ENCODE results near the gene ITPK1. TPM values are rescaled to one million over a fixed set of nuclear protein-coding genes. Genes with fewer than 3 reads are reported as not detected.

The ITPK1 gene
- total RNA-seq, 1 experiment from 2014 or later: 57.0 TPM

DNA sequence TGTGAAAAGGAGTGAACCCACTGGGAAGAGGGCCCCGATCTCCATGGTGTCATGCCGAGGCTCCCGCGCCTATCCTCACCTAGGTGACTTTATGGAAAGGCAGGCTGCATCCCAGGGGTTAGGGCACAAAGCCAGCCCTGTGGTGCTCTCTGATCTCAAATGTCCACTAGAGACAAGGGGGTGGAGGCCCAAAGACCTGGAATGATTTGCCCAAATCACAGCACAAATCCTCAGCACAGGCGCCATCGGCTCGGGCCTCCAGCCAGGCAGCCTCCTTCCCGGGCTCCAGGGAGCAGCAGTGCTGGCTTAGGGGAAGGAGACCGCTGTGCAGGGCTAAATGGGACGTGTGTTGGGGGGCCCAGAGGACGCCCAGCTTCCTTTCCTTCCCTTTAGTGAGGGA lies 175.2 kb downstream of the ITPK1 start:
- no peak for DNase-seq (ENCODE audit: low read depth)

DNA sequence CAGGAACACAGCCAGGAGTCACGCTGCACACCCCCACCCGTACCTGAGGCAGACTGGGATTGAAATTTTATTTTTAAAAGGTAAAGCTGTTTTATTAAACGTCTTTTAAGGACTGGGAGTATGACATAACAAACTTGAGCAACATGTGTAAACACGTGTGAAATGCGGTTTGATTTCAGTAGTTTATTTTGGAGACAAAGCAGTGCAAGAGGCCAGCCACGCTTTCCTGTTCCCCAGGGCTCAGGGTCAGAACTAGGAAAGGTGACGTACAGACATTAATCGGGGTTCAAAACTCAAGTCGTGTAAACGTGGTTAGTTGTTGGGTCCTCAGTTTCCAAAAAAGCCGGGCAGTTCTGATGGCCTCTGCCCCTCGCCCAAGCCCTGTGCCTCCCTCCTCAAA lies 176.0 kb downstream of the ITPK1 start:
- no peak for DNase-seq (ENCODE audit: low read depth)

DNA sequence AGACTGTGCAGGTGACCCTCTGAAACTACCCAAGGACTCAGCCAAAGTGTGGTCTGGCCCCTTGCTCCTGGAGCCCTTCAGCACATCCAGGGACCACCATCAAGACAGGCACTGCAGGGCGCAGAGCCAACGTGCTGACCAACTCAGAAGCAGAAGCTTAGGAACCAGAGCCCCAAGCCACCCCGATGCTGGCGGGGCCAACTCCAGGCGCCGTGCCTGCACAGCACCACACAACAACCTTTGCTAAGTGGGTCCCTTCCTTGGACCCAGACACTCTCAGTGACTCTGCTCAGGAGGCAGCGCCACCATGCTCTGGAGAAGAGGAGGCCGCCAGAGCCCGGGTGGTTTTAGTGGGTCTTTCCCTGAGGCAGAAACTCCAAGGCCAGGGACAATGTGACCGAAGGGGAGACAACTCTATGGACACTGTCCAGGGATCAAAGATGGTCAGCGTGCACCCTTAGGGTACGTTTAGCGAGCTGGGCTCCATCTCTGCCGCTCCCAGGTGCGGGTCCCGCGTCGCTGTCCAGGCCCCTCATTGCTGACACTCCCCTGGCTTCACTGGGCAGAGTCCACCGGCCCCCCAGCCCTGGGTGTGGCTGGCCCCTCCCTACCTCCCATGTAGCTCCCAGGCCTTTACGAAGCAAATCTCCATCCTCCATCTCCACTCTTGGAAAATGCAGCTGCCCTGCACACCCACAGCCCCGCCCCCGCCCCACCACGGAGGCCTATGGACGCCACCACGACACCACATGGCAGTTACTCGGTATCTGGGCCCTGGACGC lies 176.6 kb downstream of the ITPK1 start:
- no peak for DNase-seq (ENCODE audit: low read depth)

DNA sequence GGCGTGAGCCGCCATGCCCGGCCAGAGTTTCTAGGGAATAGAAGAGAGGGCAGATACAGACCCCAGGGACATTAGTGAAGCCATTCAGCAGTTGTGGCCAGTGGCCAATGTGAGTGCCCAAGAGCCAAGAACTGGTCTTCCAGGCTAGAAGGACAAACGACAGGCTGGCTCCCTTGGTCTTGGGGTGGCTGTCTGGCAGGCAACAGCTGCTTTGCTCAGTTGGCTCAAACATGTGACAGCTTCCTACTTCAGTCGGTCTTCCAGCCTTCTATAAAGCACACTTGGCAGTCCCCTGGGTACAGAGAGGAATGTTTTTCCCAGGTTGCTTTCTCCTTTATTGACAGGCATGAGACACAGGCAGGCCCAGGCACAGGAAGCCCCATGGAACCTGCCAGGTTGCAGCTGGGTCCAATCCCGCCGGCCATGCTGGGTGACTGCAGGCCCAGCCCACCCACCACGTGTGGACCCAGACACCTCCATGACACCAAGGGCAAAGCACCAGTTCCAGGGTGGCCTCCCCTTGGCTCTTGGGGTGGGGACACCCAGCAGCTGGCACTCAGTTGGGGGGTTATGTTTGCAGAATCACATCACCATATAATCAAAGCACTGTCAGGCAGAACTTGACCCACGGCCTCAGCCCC lies 177.4 kb downstream of the ITPK1 start:
- no peak for DNase-seq (ENCODE audit: low read depth)

DNA sequence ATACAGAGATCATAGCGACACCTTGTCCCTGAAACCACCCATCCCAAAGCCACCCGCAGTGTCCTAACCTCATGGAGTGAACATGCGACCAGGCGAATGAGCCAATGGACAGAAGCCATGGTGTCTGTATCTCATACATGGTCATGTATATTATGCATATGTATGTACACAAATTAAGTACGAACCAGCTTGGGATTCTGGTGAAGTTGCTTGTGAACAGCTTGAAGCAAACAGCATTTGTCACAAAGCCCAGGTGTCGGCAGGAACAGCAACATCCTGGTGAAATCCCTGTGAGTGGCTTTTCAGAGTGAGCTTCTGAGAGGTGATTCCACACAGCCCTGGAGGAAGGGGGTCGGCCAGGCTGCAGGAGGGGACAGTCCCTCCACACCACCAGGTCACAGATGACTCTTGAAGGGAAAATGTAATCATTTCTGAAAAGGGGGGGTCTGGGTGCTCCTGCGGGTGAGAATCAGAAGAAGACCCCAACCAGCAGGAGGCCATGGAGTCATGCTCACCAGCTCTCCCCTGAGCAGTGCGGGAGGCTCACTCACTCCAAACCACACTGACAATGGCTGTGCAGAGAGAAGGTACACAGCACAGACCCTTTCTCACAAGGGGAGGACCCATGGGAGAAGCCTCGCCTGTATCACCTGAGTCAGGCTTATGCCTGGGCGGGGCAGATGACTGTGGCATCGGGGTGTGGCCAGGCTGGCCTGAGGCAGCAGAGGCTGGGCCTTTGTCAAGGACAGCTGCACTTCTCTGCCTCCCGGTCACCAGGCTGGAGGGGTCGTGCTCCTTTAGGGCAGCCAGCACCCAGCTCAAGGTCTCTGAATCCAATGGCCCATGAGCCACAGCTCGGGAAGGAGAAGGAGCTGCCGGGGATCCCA lies 178.4 kb downstream of the ITPK1 start:
- no peak for DNase-seq (ENCODE audit: low read depth)

DNA sequence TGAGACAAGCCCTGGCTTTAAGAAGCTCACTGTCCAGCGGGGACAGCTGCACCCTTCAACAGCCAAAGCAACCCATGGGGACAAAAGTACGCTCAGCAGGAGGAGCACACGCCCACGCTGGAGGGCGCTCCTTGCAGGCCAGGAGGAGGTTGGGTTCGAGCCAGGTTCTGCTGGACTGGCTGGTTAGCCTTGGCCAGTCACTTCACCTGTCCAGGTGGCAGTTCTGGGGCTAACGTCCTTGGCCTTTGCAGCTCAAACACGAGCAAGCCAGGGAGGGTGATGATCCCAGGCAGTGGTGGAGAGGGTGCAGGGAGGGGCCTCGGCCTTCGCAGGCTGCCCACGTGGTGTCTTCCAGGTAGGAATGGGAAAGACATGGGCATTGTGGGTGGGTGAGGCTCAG lies 179.6 kb downstream of the ITPK1 start:
- DNase-seq (ENCODE audit: low read depth): no peak

DNA sequence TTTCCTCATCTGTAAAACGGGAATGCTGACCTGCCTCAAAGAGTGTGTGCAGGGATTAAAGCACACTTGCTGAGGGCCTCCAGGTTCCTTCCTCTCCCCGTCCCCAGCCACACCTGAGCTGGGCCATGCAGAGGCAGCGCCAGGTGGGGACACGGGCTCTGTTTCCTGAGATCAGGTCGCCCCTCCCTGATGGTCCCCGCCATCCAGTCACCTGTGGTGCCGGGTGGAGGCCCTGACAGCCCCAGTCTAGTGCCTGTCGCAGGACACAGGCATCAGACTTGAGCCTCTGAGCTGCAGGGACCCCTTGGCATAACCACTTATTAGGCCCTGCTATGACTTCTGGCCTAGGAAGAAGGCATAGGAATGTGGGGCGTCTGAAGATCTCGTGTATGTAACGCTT lies 180.3 kb downstream of the ITPK1 start:
- DNase-seq (ENCODE audit: low read depth): no peak

DNA sequence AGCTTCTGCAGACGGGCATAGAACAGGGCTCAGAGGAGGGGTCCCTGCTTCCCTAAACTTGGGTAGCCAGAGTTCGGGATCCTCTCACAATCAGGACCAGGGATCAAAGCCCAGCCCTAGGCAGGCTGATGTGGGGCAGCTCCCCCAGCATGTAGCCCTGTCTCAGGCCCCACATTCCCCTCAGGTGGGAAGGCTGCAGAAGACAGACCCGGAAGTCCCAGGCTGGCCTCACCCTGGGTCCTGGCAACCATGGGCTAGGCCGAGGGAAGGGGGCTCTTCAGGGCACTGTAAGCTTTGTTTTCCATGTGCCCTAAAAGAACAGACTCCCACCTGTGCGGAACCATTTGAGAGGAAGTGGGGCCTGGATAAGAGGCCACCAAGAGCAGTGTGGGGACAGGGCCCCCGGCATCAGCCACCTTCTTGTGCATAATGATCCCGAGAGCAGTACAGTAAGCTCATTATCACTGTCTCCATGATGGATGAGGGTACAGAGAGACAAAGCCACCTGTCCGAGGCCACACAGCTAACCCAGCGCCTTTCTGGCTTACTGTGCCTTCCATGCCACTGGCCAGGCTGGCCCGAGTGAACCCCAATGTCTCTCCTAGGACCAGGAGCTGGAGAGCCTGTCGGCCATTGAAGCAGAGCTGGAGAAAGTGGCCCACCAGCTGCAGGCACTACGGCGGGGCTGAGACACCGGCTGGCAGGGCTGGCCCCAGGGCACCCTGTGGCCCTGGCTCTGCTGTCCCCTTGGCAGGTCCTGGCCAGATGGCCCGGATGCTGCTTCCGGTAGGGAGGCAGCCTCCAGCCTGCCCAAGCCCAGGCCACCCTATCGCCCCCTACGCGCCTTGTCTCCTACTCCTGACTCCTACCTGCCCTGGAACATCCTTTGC lies 181.3 kb downstream of the ITPK1 start:
- no peak for DNase-seq (ENCODE audit: low read depth)

DNA sequence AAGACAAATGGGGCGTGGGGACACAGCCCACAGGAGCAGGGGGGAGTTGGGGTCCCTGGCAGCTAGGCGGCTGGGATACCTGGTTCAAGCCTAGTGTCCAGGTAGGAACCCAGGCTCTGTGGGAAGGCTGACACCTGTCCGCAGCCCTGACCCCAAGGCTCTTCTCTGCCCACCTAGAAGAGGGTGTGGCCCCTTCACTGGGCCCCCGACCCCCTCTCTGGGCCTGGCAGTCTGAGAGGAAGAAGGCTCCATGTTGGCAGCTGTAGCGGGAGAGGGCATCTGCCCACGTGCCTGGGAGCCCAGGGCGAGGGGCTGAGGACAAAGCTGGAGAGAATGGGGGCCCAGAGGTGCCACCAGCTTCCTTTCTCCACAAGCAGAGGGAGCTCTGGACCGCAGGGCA lies 182.2 kb downstream of the ITPK1 start:
- DNase-seq (ENCODE audit: low read depth): no peak

DNA sequence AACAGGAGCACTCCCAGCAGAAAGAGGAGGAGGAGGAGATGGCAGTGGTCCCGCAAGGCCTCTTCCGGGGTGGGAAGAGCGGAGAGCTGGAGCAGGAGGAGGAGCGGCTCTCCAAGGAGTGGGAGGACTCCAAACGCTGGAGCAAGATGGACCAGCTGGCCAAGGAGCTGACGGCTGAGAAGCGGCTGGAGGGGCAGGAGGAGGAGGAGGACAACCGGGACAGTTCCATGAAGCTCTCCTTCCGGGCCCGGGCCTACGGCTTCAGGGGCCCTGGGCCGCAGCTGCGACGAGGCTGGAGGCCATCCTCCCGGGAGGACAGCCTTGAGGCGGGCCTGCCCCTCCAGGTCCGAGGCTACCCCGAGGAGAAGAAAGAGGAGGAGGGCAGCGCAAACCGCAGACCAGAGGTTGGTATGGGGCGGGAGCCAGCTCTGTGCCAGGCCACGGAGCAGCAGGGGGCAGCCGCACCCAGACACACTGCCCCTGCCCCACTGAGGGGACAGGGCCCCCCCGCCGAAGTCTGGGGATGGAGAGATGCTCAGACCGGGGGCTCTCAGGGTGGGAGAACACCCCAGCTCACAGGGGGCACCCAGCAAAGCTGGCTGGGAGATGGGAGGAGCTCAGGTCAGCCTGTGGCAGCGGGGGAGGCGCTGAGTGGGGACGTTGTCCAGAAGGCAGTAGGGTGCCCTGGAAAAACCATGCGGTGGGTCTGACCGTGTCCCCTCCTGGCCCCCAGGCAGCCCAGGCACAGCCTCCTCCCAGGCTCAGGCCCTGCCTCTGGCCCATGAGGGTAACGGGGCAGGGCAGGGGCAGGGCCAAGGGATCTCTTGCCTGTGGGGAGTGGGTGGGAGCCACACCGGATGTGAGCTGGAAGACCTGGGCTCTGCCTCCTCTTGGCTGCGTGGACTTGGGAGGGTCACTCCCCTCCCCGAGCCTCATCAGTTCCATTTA lies 183.0 kb downstream of the ITPK1 start:
- no peak for DNase-seq (ENCODE audit: low read depth)

DNA sequence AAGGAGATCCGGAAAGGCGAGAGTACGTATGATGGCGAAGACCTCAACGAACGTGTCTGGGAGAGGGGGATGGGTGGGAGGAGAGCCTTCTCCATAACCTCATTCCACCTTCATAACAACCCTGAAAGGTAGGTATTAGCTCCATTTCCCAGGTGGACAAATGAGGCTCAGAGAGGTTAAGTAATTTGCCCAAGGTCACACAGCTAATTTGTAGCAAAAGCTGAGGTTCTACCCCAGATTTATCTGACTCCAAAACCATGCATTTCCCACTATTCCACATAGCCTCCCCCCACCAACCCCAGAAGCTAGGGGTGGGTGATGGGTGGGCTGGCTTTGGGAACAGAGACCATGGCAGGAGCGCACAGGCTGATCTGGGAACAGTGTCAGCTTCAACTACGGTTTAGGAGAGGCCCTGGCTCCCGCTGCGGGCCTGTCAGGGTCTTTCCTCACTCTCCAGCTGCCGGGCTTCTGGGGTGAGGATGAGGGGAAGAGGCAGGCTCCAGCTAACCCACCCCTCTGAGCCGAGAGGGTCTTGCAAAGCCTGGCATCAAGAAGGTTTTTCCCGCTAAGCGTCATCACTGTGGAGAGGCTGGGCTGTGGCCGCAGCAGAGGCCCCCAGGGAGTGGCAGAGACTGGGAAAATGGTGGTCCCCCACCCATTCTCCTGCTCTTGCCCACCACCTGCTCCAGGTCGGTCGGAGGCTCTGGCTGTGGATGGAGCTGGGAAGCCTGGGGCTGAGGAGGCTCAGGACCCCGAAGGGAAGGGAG lies 183.9 kb downstream of the ITPK1 start:
- no peak for DNase-seq (ENCODE audit: low read depth)

DNA sequence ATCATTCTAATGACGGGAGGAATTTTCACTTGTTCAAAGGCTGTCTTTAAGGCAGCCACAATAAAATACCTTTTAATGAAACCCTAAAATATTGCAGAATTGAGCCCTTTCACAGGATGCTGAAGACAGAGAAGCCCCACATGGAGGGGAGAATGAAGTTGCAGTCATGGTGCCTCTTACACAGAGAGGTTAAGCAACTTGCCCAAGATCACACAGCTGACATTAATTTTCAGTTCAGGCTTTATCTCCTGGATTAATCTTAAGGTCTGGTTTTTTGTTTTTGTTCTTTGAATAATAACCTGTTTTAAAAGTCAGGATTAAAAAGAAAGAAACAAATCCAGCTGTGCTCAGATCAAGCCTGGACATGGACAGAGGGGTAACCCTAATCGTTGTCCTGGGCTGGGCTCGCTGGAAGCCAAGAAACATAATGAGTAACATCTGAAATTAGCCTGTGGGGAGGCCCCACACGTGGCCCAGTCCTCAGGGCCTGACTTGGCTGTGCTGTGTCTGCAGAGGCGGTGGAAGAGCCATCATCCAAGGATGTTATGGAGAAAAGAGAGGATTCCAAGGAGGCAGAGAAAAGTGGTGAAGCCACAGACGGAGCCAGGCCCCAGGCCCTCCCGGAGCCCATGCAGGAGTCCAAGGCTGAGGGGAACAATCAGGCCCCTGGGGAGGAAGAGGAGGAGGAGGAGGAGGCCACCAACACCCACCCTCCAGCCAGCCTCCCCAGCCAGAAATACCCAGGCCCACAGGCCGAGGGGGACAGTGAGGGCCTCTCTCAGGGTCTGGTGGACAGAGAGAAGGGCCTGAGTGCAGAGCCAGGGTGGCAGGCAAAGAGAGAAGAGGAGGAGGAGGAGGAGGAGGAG lies 184.8 kb downstream of the ITPK1 start:
- DNase-seq (ENCODE audit: low read depth): no peak

DNA sequence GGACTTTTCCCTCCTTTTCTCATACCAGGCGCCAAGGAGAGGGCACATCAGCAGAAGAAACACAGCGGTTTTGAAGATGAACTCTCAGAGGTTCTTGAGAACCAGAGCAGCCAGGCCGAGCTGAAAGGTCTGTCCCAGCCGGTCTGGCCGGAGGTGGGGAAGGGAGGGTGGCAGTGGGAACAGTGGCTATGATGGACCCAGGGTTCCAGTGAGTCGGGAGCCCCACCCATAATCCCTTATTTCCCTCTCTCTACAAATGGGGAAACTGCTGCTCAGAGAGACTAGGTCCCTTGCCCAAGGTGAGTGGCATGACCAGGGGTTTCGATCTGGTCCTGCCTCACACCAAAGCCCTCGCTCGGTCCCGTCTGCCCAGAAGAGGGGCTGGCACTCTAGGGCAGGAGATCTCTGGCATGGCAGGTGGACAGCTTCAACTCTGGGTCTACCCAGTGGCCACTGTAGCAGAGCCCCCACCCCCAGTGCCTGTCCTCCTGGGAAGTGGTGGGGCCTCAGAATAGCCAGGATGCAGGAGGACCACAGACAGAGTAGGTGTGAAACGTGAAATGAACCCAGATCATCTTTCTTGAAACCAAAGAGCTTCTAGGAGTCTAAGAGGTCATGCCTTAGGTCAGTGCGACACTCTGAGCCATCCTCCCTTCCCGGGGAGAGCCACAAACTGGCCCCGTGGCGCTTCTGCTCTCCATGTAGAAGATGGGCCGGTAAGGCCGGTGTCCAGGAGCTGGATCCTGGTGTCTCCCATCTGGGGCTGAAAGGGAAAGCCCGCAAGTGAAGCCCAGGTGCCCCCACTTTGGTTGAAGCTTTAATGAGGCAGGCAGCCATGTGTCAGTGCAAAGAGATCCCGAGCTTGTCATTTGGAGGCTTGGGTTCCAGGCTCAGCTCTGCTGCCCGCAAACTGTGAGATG lies 185.8 kb downstream of the ITPK1 start:
- no peak for DNase-seq (ENCODE audit: low read depth)

DNA sequence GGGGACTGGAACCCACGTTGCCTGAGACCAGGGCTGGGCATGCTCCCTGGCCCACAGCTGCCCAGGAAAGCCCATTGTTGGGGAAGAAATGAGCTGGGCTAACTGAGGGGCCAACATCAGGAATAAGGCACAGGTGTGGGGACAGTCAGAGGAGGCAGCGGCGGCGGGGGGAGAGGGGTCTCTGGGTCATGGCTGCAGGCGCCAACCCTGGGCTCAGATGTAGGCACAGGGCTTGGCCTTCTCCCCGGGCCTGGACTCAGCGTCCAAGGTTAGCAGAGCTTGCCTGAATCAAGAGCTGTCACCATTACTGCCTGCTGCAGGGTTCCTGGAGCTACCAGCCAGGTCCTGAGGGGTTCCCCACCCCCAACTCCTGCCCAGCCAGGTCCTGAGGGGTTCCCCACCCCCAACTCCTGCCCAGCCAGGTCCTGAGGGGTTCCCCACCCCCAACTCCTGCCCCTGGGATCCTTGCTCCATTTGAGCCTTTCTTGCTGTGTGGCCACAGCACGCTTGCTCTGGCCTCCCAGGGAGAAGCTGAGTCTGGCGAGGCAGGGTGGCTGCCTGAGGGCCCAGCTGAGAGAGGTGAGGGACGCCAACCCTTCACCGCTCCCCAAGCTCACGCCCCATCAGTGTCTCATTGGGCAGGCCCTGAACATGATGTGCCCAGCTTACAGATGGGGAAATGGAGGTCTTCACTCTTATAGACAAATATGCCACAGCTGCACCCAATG lies 186.6 kb downstream of the ITPK1 start:
- DNase-seq (ENCODE audit: low read depth): no peak

DNA sequence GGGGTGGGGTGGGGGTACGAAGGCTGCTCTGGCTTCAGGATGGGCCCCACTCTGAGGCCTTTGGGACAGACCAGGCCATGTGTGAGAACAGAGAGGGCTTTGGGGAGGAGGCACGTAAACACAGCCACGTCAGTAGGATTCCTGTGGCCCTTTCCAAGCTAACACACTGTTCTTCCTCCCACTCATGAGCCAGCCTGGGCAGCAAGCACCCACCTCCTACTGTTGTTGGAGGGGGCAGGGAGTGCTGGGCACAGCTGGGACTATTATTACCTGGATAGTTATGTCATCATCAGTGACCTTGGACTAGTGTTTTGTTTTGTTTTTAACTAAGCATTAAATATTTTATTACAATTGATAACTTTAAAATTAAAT lies 187.5 kb downstream of the ITPK1 start:
- DNase-seq (ENCODE audit: low read depth): no peak
